ENCODE measurements around the gene SPC24.
"Not testable (repeated sequence)": the region's sequence is repeated elsewhere in the genome, so short reads cannot be mapped to it uniquely, and the experiment has no call there.

SPC24 gene

DNA sequence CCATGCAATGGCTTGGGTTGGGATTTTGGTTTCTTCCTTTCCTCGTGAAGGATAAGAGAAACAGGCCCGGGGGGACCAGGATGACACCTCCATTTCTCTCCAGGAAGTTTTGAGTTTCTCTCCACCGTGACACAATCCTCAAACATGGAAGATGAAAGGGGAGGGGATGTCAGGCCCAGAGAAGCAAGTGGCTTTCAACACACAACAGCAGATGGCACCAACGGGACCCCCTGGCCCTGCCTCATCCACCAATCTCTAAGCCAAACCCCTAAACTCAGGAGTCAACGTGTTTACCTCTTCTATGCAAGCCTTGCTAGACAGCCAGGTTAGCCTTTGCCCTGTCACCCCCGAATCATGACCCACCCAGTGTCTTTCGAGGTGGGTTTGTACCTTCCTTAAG lies 24.1 kb downstream of the SPC24 start:
- DNase-seq (ENCODE audit: low read depth, low spot score) = no peak

- peak; percentile 56 for DNase-seq (ENCODE audit: low read depth, low spot score)
These were observed 24.6 kb downstream of the SPC24 start for GRCh38 chr19:11130824-11131455.

- DNase-seq (ENCODE audit: low read depth, low spot score) = no peak
These were observed 27.7 kb downstream of the SPC24 start for GRCh38 chr19:11127905-11128304.

DNA sequence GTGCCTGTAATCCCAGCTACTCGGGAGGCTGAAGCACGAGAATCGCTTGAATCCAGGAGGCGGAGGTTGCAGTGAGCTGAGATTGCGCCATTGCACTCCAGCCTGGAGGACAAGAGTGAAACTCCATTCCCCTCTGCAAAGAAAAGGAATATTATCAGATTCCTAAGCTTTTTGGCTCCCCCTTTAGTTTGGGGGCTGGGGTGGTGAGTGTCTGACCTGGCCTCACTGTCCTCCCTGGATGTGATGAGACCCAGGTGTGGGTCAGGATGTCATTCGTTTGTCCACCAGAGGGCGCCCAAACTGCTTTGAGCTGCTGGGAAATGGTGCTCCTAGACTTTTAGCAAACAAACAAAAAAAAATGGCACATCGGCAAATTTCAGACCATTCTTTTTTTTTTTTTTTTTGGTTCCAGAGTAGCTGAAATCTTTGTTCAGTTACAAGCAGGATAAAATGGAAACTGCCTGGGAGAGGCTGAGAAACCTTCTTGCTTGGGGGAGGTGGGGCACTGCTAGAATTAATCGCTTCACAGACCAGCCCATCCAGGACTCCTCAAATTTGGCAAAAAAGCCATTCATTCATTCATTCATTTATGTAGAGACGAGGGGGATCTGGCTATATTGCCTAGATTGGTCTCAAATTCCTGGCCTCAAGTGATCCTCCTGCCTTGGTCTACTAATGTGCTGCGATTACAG lies 29.4 kb downstream of the SPC24 start:
- no peak for DNase-seq (ENCODE audit: low read depth, low spot score)

- not testable (repeated sequence) for DNase-seq (ENCODE audit: low read depth, low spot score)
These were observed 31.4 kb downstream of the SPC24 start for GRCh38 chr19:11124157-11124556.

DNA sequence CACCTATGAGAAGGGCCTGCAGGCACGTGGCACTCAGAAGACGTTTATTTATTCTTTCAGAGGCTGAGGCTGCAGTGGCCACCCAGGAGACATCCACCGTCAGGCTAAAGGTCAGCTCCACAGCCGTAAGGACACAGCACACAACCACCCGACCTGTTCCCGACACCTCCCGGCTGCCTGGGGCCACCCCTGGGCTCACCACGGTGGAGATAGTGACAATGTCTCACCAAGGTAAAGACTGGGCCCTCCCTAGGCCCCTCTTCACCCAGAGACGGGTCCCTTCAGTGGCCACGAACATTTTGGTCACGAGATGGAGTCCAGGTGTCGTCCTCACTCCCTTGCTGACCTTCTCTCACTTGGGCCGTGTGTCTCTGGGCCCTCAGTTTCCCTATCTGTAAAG lies 32.5 kb downstream of the SPC24 start:
- no peak for DNase-seq (ENCODE audit: low read depth, low spot score)

GRCh38 chr19:11121963-11122362 lies 33.6 kb downstream of the SPC24 start:
- not testable (repeated sequence) for DNase-seq (ENCODE audit: low read depth, low spot score)

GRCh38 chr19:11116507-11116906 lies 39.1 kb downstream of the SPC24 start:
- DNase-seq (ENCODE audit: low read depth, low spot score) = no peak

DNA sequence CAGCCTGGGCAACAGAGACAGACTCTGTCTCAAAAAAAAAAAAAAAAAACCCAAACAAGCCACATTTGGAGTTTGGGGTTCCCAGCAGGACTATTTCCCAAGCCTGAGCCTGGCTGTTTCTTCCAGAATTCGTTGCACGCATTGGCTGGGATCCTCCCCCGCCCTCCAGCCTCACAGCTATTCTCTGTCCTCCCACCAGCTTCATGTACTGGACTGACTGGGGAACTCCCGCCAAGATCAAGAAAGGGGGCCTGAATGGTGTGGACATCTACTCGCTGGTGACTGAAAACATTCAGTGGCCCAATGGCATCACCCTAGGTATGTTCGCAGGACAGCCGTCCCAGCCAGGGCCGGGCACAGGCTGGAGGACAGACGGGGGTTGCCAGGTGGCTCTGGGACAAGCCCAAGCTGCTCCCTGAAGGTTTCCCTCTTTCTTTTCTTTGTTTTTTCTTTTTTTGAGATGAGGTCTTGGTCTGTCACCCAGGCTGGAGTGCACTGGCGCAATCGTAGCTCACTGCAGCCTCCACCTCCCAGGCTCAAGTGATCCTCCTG lies 39.6 kb downstream of the SPC24 start:
- no peak for DNase-seq (ENCODE audit: low read depth, low spot score)

- DNase-seq (ENCODE audit: low read depth, low spot score) = no peak
These were observed 40.5 kb downstream of the SPC24 start for GRCh38 chr19:11115042-11115441.

DNA sequence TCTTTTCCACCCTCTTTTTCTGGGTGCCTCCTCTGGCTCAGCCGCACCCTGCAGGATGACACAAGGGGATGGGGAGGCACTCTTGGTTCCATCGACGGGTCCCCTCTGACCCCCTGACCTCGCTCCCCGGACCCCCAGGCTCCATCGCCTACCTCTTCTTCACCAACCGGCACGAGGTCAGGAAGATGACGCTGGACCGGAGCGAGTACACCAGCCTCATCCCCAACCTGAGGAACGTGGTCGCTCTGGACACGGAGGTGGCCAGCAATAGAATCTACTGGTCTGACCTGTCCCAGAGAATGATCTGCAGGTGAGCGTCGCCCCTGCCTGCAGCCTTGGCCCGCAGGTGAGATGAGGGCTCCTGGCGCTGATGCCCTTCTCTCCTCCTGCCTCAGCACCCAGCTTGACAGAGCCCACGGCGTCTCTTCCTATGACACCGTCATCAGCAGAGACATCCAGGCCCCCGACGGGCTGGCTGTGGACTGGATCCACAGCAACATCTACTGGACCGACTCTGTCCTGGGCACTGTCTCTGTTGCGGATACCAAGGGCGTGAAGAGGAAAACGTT lies 42.4 kb downstream of the SPC24 start:
- no peak for DNase-seq (ENCODE audit: low read depth, low spot score)

DNA sequence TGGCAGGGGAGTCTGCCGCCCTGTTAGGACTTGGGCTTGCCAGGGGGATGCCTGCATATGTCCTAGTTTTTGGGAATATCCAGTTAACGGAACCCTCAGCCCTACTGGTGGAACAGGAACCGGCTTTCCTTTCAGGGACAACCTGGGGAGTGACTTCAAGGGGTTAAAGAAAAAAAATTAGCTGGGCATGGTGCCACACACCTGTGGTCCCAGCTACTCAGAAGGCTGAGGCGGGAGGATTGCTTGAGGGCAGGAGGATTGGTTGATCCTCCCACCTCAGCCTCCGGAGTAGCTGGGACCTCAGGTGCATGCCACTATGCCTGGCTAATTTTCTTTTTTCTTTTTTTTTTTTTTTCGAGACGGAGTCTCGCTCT lies 43.8 kb downstream of the SPC24 start:
- DNase-seq (ENCODE audit: low read depth, low spot score) = no peak

GRCh38 chr19:11111117-11111770 lies 44.3 kb downstream of the SPC24 start:
- no peak for DNase-seq (ENCODE audit: low read depth, low spot score)

GRCh38 chr19:11108746-11109145 lies 46.8 kb downstream of the SPC24 start:
- DNase-seq (ENCODE audit: low read depth, low spot score) = no peak

GRCh38 chr19:11106477-11106876 lies 49.1 kb downstream of the SPC24 start:
- no peak for DNase-seq (ENCODE audit: low read depth, low spot score)

DNA sequence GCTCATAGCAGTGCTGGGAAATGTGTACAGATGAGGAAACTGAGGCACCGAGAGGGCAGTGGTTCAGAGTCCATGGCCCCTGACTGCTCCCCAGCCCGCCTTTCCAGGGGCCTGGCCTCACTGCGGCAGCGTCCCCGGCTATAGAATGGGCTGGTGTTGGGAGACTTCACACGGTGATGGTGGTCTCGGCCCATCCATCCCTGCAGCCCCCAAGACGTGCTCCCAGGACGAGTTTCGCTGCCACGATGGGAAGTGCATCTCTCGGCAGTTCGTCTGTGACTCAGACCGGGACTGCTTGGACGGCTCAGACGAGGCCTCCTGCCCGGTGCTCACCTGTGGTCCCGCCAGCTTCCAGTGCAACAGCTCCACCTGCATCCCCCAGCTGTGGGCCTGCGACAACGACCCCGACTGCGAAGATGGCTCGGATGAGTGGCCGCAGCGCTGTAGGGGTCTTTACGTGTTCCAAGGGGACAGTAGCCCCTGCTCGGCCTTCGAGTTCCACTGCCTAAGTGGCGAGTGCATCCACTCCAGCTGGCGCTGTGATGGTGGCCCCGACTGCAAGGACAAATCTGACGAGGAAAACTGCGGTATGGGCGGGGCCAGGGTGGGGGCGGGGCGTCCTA lies 50.5 kb downstream of the SPC24 start:
- DNase-seq (ENCODE audit: low read depth, low spot score) = no peak

DNA sequence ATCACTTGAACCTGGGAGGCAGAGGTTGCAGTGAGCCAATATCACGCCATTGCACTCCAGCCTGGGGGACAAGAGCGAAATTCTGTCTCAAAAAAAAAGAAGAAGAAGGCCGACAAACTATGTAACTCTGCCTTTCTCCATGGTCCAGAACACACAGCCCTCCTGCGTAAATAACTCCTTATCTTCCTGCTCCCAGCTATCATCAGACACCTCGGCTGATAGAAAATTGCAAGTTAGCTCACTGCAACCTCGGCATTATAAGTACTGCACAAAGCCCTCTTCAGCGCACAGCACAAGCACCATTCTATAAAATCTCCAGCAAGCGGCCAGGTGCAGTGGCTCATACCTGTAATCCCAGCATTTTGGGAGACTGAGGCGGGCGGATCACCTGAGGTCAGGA lies 51.9 kb downstream of the SPC24 start:
- DNase-seq (ENCODE audit: low read depth, low spot score) = not testable (repeated sequence)

- no peak for DNase-seq (ENCODE audit: low read depth, low spot score)
These were observed 52.6 kb downstream of the SPC24 start for GRCh38 chr19:11102944-11103343.

- DNase-seq (ENCODE audit: low read depth, low spot score) = no peak
These were observed 54.5 kb downstream of the SPC24 start for GRCh38 chr19:11101057-11101456.

DNA sequence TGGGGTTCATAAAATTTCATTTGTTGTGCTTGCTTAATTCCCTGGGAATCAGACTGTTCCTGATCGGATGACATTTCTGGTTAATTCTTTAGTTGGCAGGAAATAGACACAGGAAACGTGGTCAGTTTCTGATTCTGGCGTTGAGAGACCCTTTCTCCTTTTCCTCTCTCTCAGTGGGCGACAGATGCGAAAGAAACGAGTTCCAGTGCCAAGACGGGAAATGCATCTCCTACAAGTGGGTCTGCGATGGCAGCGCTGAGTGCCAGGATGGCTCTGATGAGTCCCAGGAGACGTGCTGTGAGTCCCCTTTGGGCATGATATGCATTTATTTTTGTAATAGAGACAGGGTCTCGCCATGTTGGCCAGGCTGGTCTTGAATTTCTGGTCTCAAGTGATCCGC lies 55.5 kb downstream of the SPC24 start:
- no peak for DNase-seq (ENCODE audit: low read depth, low spot score)

GRCh38 chr19:11098861-11099260 lies 56.7 kb downstream of the SPC24 start:
- no peak for DNase-seq (ENCODE audit: low read depth, low spot score)

- no peak for DNase-seq (ENCODE audit: low read depth, low spot score)
These were observed 57.3 kb downstream of the SPC24 start for GRCh38 chr19:11098327-11098726.
